Activated naive CD4-positive, alpha-beta T cell treated with anti-CD3 and anti-CD28 coated beads, Interleukin-2, amount 50 U/mL, for 16 hours (primary cell): ENCODE measurements around the gene RNU5B-1.

Experiments used
- DNase-seq: peaks from one replicate; pipeline ENCODE4 v3.0.0-alpha.2; 2020

The RNU5B-1 gene

DNA sequence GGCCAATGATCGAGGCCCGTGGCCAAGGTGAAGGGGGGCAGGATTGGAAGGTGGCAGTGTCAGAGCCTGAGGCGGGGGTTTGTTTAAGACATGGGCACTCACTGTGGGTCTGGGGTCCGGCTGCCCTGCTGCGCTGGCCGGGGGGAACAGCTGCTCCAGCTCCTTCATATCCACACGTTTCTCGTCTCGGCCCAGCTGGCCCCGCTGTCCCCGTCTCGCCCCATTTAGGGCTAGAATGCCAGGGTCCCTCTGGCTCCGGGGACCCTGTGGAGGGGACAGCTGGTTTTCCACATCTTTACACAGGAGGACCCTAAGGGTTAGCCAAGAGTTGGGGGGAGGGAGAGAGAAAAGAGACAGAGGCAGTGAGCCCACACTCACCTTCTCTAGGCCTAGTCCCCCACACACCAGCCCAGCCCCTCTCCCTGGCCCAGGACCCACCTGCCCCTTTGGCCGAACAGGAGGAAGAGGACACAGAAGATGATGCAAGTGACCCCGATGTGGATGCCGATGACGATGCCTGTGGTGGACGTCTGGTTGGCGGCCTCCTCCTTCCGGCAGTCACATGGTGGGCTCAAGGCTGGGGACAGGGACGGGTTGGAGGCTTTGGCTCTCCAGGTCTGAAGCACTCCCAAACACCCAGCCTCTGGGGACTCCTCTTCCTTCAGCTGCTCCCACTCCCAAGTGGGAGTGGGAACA lies 25.0 kb downstream of the RNU5B-1 start:
- no peak for DNase-seq

DNA sequence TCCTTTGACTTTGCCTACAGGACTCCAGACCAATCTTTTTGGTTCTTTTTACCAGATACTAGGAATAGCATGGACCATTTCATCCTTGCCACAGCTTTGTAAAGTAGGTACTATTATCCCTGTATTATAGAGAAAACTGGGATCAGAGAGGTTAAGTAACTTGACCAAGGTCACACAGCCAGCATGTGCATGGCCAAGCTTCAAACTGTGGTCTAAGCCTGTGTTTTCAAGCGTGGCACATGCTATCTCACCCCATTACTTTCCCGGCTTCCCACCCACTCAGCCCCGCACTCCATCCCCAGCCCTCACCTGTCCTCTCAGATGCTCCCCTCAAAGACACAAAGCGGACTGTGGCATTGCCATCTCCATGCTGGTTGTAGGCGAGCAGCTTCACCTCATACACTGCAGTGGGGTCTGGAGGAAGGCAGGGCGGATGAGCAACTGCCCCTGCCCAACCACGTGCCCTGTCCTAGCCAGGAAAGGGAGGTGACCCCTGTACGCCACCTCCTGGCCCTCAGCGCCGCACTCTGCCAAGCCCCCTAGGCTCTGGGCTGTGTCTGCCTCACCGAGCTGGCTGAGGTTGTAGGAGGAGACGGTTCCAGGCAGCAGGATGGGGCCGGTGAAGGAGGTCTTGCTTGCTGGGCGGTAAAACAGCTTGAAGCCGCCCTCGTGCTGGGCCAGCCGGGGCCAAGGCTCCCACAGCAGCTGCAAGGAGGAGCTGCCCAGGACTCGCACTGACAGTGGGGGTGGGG lies 25.7 kb downstream of the RNU5B-1 start:
- no peak for DNase-seq

DNA sequence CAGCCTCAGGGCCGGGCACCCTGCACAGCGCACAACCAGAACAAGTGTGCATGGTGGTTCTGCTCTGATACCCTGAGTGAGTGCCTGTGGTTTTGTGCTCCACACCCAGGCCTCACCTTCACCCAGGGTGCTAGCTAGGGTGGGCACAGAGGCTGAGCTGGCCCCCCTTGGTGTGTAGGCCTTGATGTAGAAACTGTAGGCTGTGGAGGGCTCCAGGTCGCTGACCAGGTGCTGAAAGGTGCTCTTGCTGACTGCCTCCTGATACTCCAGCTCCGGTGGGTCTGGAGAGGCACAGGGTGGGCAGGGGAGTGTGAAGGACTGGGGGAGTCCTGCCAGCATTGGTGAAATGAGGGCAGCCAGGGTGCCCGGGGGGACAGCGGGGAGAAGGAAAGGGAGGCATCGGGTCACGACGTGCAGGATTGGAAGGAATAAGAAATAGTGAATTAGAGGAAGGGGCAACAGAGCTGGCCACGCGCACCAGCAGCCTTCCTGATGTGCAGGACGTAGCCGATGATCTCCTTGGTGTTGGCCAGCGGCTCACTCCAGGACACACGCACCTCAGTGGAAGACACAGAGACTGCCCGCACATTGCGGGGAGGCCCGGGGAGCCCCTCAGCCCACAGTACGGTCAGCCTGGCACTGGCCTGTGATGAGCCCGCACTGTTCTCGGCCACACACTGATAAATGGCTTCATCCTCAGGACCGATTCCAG lies 26.6 kb downstream of the RNU5B-1 start:
- no peak for DNase-seq

GRCh38 chr15:65331811-65332210 lies 27.3 kb downstream of the RNU5B-1 start:
- DNase-seq = no peak

DNA sequence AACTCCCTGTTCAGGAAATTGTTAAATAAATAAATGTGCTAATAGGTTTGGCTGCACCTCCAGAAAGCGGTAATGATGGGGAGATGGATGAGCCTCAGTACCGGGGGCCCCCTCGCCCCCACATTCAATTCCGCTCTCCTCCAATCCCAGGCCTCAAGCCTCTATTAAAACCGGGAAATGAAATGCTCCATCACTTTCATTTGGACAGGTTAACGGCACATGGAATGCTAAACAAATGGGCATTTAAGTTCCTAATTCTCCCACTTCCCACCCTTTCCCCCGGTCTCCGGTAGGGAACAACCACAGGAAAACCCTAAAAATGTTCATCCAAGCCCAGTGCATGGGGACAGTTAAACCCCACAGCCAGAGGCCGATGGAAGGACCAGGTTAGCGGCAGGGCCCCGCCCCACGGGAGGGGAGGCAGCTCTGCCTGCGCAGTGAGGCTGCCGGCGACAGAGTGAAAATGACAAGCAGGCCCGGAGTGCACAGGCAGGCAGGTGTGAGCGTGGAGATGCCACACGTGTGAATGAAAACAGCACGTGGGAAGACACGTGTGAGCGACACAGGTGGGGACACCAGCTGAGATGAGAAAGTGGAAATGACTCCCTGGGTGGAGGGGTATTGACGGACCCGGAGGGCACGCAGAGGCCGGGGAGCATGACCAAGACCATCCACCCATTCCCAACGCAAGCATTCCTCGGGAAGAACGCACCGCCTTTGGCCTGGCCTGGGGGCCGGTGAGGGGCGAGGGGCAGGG lies 28.1 kb downstream of the RNU5B-1 start:
- no peak for DNase-seq

GRCh38 chr15:65333148-65333820 lies 28.8 kb downstream of the RNU5B-1 start:
- no peak for DNase-seq

DNA sequence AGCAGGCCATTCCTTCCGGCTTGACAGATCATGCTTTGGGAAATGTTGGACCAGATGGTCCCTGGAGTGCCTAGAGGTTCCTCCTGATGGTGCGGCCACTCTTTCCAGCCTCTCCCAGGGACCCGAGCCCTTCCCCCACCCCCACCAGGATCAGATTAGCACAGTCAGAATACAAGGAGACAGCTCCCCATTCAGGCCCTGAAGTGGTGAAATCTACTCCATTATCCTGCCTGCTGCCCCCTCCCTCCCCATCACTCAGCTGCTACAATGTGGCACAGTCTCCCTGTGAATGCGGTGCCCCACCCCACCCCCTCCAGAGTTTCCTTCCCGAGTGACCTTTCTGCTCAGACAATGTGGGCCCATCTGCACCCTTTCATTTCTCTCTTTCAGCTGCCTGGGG lies 29.4 kb downstream of the RNU5B-1 start:
- no peak for DNase-seq

- DNase-seq = no peak
These were observed 30.2 kb downstream of the RNU5B-1 start for GRCh38 chr15:65334586-65335231.

- no peak for DNase-seq
These were observed 31.0 kb downstream of the RNU5B-1 start for GRCh38 chr15:65335278-65336055.

- no peak for DNase-seq
These were observed 32.3 kb downstream of the RNU5B-1 start for GRCh38 chr15:65336493-65337435.

DNA sequence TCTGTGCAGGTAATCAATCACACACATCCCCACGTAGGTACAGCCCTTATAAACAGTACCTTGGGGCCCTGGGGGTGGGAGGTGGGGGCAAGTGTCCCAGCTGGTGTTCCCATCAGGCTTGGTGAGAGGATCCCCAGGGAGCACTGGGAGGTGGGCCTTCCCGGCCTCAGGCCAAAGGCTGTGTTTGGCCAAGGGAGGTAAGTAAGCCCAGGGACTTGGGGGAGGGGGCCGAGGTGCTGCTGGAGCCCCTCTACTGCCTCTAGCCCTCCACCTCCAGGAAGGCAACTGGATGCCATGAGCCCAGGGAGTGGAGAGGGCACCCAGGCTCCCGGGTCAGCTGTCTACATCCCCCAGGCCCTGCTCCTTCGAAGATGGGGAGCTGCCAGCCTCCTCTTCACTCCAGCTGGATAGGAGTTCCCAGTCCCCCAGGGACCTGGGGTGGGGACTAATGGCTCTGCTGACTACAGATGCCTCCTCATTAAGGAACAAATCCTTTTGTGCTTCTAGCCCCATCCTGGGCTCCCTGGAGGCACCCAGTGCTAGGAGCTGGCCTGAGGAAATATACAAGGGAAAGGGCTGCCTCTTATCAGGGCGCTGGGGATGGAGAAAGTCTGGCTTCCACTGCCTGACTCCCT lies 33.1 kb downstream of the RNU5B-1 start:
- DNase-seq = no peak

GRCh38 chr15:65338366-65338765 lies 33.9 kb downstream of the RNU5B-1 start:
- DNase-seq = no peak

- DNase-seq = no peak
These were observed 34.3 kb downstream of the RNU5B-1 start for GRCh38 chr15:65338823-65339222.

DNA sequence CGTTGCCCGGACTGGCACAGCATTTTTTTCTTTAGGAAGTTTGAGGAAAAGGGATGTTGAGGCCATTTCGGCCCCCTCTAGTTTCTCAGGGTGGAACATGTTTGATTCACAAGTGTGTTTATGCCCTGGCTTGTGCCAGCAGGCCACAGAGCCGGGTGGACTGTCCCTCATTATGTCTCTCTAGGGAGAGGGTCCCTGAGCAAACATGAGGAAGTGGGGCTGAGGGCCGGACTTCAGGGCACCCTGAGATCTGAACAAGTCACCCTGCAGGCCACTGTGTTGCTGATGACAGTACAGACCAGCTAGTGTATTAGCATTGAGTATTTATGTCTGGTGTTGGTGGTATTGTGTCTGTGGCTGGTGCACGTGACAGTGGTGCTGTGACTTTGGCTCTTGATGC lies 34.9 kb downstream of the RNU5B-1 start:
- no peak for DNase-seq

GRCh38 chr15:65339920-65340319 lies 35.4 kb downstream of the RNU5B-1 start:
- no peak for DNase-seq

DNA sequence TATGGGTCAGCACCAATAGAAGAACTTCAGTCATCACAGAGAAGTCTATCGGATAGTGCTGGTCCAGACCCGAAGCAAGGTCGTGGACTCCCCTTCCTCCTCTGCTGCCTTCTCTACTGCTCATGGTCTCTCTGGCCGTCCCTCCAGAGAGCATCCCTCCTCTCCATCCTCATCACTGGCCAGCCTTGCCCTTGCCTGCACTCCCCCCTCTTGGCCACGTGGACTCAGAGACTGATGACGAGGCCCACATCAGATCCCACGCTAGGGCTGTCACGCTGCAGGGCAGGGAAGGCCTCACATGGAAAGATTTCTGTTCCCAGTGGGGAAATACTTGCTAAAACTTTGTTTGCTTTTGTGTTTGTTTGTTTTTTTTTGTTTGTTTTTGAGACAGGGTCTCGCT lies 38.0 kb downstream of the RNU5B-1 start:
- DNase-seq = no peak

- no peak for DNase-seq
These were observed 39.0 kb downstream of the RNU5B-1 start for GRCh38 chr15:65343374-65343981.

DNA sequence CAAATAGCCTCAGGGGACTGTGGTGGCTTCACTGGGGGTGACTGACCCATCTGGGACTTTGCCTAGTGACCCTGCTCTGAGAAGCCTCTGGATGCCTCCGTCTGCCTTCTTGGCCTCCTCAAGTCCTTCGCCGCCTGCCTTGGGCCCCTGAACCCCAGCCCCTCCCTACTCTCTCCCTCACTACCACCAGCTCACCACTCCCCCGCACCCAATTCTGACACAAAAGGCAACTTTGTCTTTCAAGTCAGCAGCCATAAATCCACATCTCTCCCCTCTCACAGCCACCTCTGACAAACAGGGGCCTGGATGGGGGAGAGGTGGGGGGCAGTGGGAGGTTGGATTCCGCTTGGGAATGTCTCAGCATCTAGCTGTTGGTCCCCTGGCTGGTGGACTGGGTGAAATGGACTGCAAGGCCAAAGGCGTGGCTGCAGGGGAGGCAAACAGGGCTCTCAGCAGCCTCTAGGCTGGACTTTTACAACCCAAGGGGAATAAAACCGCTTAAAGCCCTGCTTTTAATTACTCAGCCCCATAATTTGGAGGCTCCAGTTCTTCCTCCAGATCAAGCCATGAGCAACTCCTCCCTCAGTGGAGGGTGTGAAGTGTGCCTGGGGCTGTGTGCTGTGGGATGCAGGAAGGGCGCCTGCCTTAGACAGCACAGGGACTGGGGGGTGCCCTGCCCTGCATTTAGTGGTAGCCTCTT lies 39.9 kb downstream of the RNU5B-1 start:
- DNase-seq = no peak

DNA sequence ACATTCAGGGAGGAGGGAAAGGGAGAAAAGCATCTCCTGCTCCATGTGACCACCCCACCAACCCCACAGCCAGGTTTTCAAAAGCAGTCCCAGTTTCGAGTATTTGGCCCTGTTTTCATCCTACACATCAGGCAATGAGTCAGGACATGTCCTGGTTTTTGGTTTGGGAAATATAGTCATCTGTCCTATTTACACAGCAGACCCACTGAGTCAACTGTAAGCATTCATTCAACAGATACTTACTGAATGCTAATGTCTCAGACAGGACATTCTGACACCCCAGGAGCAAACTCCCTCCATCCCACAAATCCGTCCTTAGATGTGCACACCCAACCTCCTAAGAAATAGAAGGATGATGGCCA lies 40.4 kb downstream of the RNU5B-1 start:
- DNase-seq = no peak
